Spleen (tissue), 7 donors: ENCODE measurements around the gene DDX54.

Source experiments
- POLR2A ChIP-seq, 3 donors: fragments of 450-650 bp; IDR thresholded peaks; one replicate each; pipeline ENCODE4 v1.5.1; 2017; ENCODE audit warnings: antibody characterized with exemption in 3 of 3, mild to moderate bottlenecking in 1 of 3
- POLR2AphosphoS5 ChIP-seq, 3 donors: sonication (generic); formaldehyde crosslinking; IDR thresholded peaks; one replicate each; pipeline ENCODE4 v1.5.1; 2017; ENCODE audit warnings: antibody characterized with exemption in 3 of 3
- TF ChIP-seq, protein P1 (sequence below), 11 experiments: fragments of 200-600 bp in 7 of 11; fragments of 450-650 bp in 4 of 11; sonication (generic) in 4 of 11; IDR thresholded peaks in 8 of 11; conservative IDR thresholded peaks in 3 of 11; 1 replicate in 7 of 11; 2 replicates in 4 of 11; pipeline versions ENCODE4 v1.4.0 to v1.8.0; 2016 to 2021; ENCODE audit warnings: antibody characterized with exemption in 11 of 11, inconsistent platforms in 4 of 11, mild to moderate bottlenecking in 1 of 11
- donor health status: DM: no; HTN: no; CAD: no; lungs with moderate emphysema.
- donor health status: DM: no; HTN: no; CAD: no.
- donor health status: DM: no; HTN: no; CAD: no.

GRCh38 chr12:113179023-113179422 lies 6.3 kb downstream of the DDX54 start:
- TF ChIP-seq, protein P1, sequence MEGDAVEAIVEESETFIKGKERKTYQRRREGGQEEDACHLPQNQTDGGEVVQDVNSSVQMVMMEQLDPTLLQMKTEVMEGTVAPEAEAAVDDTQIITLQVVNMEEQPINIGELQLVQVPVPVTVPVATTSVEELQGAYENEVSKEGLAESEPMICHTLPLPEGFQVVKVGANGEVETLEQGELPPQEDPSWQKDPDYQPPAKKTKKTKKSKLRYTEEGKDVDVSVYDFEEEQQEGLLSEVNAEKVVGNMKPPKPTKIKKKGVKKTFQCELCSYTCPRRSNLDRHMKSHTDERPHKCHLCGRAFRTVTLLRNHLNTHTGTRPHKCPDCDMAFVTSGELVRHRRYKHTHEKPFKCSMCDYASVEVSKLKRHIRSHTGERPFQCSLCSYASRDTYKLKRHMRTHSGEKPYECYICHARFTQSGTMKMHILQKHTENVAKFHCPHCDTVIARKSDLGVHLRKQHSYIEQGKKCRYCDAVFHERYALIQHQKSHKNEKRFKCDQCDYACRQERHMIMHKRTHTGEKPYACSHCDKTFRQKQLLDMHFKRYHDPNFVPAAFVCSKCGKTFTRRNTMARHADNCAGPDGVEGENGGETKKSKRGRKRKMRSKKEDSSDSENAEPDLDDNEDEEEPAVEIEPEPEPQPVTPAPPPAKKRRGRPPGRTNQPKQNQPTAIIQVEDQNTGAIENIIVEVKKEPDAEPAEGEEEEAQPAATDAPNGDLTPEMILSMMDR (IDR thresholded peaks at IDR 0.05 in 8 of 11, conservative IDR thresholded peaks at IDR 0.05 in 3 of 11), result no peak
- TF ChIP-seq POLR2A (IDR thresholded peaks at IDR 0.05) (no peak), POLR2AphosphoS5 (IDR thresholded peaks at IDR 0.05) (peak in 2 of 3 donors; percentile 26 to 27)
